Gastroesophageal sphincter (tissue), 3 donors: Measurements from ENCODE around the gene STPG4.
"Not testable (repeated sequence)": the region's sequence is repeated elsewhere in the genome, so short reads cannot be mapped to it uniquely, and the experiment has no call there.

Source experiments
- CTCF ChIP-seq, 4 experiments: fragments of 200-600 bp in 2 of 4; fragments of 450-650 bp in 2 of 4; sonication (generic) in 1 of 4; IDR thresholded peaks; one replicate each; pipeline ENCODE4 v1.5.1; 2017 to 2019; ENCODE audit warnings: antibody characterized with exemption in 4 of 4, mild to moderate bottlenecking in 2 of 4, moderate library complexity in 2 of 4
- POLR2A ChIP-seq, 2 donors: fragments of 450-650 bp; IDR thresholded peaks; one replicate each; pipeline ENCODE4 v1.6.1; 2017; ENCODE audit warnings: antibody characterized with exemption in 2 of 2, mild to moderate bottlenecking in 2 of 2, moderate library complexity in 1 of 2

- not testable (repeated sequence) for TF ChIP-seq CTCF, POLR2A (IDR thresholded peaks at IDR 0.05)
These were observed 34.7 kb downstream of the STPG4 start for GRCh38 chr2:47120424-47120823.
